ENCODE results near the gene EPC1.

Gene EPC1

DNA sequence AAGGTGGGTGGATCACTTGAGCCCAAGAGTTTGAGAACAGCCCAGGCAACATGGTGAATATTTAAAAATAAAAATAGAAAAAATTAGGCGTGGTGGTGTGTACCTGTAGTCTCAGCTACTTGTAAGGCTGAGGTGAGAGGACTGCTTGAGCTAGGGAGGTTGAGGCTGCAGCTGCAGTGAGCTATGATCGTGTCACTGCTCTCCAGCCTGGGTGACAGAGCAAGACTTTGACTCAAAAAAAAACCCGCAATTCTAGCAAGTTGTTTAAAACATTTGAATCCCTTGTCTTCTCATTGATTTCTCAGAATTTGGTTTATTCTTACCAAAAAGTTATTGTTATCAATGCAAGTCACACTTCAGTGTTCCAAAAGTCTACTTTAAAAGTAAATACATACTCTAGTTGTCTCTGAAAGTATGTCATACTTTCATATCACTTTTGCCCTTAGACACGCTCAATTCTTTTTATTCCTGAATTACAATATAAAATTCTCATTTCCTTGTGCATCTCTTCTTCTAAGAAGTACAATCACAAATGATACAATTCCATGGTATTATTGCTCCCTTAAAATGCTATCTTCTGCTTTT lies 6.3 kb downstream of the EPC1 start:
- no peak for DNase-seq (ENCODE audit: extremely low read depth in 1 of 2, low read depth in 1 of 2)

- no peak for DNase-seq (ENCODE audit: extremely low read depth in 1 of 2, low read depth in 1 of 2)
Measured at GRCh38 chr10:32338262-32338661, 8.7 kb downstream of the EPC1 start.

GRCh38 chr10:32337350-32337749 lies 9.6 kb downstream of the EPC1 start:
- DNase-seq (ENCODE audit: extremely low read depth in 1 of 2, low read depth in 1 of 2): no peak

GRCh38 chr10:32333849-32334248 lies 13.1 kb downstream of the EPC1 start:
- no peak for DNase-seq (ENCODE audit: extremely low read depth in 1 of 2, low read depth in 1 of 2)

DNA sequence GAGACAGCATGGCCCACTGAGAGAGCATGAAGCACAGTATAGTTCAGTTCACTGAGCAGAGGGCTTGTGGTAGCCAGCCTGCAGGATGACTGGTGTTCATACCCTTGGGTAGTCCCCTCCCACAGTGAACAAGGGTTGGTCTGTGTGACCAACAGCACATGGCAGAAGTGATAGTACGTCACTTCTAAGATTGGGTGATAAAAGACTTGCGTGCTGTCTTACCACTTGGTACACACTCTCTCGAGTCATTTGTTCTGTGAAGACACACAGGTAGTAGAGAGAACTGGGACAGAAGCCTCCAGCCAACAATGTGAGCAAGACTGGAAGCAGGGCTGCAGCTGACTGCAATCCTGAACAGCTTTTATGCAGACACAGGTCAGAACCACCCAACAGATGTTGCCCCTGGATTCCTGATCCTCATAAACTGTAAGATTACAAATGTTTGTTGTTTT lies 14.6 kb downstream of the EPC1 start:
- DNase-seq (ENCODE audit: extremely low read depth in 1 of 2, low read depth in 1 of 2): peak; percentile 43 to 86

GRCh38 chr10:32331606-32332005 lies 15.4 kb downstream of the EPC1 start:
- no peak for DNase-seq (ENCODE audit: extremely low read depth in 1 of 2, low read depth in 1 of 2)

- DNase-seq (ENCODE audit: extremely low read depth in 1 of 2, low read depth in 1 of 2): no peak
Measured at GRCh38 chr10:32330214-32330613, 16.7 kb downstream of the EPC1 start.

DNA sequence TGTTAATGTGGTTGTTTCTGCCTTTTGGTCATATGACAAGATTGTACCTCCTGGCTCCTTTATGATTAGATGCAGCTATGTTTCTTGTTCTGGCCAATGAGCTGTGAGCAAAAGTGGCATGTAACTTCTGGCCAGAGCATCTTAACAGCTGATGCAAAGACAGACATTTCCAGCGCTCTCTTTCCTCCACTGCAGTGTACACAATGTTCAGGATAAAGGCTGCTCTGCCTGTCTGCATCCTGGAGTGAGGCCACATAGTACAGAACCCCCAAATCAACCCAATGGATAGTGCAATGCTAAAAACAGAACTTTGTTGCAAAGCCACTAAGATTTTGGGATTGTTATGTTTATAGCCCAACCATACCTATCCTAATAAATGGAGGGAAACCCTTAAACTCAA lies 17.9 kb downstream of the EPC1 start:
- no peak for DNase-seq (ENCODE audit: extremely low read depth in 1 of 2, low read depth in 1 of 2)

- no peak for DNase-seq (ENCODE audit: extremely low read depth in 1 of 2, low read depth in 1 of 2)
Measured at GRCh38 chr10:32328499-32328898, 18.5 kb downstream of the EPC1 start.

GRCh38 chr10:32327364-32327691 lies 19.6 kb downstream of the EPC1 start:
- no peak for DNase-seq (ENCODE audit: extremely low read depth in 1 of 2, low read depth in 1 of 2)

DNA sequence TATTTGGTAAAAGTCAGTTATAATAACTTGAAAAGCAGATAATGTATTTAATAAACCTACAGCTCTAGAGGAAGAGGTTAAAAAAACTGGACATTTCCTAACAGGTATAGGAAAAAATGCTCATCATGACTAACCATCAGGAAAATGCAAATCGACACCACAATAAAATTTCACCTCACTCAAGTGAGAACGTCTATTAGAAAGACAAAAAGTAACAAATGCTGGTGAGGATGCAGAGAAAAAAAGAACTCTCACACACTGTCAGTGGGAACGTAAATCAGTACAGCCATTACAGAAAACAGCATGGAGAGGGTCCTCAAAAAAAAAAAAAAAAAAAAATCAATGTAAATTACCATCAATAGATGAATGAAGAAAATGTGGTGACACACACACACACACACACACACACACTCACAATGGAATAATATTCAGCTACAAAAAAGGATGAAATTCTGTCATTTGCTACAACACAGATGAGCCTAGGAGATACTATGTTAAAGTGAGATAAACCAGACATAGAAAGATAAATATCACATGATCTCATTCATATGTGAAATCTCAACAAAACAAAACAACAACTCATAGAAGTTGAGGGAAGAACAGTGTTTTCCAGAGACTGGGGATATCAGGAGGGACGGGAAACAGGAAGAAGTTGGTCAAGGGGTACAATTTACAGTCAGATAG lies 20.1 kb downstream of the EPC1 start:
- DNase-seq (ENCODE audit: extremely low read depth in 1 of 2, low read depth in 1 of 2): no peak

- DNase-seq (ENCODE audit: extremely low read depth in 1 of 2, low read depth in 1 of 2): no peak
Measured at GRCh38 chr10:32326119-32326518, 20.8 kb downstream of the EPC1 start.

GRCh38 chr10:32323051-32323450 lies 23.9 kb downstream of the EPC1 start:
- DNase-seq (ENCODE audit: extremely low read depth in 1 of 2, low read depth in 1 of 2): no peak

DNA sequence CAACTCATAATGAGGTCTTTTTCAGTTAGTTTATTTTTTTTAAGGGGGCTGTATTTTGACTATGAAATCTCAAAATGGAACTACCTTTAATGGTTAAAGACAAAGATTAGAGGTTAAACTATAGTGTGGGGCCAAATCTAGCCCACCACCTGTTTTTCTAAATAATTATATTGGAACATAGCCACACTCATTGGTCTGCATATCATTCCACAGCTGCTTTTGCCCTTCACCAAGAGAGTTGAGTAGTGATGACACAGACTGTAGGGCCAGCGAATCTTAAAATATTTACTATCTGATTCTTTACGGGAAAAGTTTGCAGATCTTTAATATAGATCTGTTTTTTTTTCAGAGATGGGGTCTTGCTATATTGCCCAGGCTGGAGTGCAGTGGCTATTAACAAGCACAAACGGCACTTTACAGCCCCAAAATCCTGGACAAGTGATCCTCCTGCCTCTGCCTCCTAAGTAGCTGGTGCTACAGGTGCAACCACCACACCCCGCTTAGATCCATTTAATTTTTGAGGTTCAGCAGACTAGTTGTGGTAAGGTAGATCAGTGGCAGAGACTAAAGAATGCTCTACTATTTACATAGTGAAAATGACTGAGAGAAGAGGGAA lies 25.8 kb downstream of the EPC1 start:
- no peak for DNase-seq (ENCODE audit: extremely low read depth in 1 of 2, low read depth in 1 of 2)

DNA sequence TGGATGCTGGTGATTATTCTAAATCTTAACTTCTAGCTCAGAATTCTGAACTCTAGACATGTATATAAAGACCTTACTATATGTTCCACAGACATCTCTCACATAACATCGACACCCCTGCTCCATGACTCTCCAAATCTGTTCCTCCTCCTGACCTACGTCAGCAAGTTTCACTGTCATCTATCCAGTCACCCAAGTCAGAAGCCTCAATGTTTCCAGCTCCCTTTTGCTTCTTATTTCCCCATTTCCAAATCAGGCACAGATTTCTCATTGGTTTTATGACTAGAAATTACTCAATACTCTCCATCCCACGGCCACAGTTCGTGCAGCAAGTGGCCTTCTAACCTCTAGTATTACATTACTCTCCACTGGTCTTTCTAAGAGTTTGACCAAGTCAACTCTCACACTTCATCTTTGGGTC lies 28.5 kb downstream of the EPC1 start:
- no peak for DNase-seq (ENCODE audit: extremely low read depth in 1 of 2, low read depth in 1 of 2)

- DNase-seq (ENCODE audit: extremely low read depth in 1 of 2, low read depth in 1 of 2): no peak
Measured at GRCh38 chr10:32317795-32318357, 29.1 kb downstream of the EPC1 start.

DNA sequence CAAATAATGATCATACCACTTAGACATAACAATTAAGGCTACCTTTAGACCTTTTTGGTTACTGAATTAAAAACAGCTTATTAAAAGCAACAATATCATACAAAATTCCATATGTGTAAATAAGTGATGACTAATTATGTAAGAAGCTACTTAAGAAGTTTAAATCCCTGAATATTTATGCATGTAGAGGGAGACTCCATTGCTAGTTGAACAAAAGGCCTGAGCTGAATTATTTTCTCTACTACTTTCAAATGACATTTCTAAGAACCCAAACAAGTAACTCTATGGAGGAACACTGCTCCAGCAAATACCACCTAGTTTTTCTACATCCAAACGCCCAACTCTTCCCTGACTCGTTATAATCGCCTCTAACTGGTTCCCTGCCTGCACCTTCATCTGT lies 31.5 kb downstream of the EPC1 start:
- DNase-seq (ENCODE audit: extremely low read depth in 1 of 2, low read depth in 1 of 2): no peak

- DNase-seq (ENCODE audit: extremely low read depth in 1 of 2, low read depth in 1 of 2): no peak
Measured at GRCh38 chr10:32314588-32314987, 32.4 kb downstream of the EPC1 start.

DNA sequence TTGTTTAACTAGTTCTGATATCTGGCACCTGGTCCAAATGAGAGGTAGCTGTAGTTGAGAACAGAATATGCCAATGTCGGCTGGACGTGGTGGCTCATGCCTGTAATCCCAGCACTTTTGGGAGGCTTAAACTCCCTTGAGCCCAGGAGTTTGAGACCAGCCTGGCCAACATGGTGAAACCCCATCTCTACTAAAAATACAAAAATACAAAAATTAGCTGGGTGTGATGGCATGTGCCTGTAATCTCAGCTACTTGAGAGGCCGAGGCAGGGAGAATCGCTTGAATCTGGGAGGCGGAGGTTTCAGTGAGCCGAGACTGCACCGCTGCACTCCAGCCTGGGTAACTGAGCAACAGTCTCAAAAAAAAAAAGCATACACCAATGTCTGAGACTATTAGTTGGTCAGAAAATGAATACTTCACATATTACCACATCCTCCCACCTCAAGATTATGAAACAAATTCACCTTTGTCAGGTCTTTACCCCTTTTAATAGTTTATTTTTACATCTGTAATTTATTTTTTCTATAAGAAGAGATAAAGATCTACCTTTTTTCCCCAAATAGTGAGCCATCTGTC lies 38.8 kb downstream of the EPC1 start:
- no peak for DNase-seq (ENCODE audit: extremely low read depth in 1 of 2, low read depth in 1 of 2)

- DNase-seq (ENCODE audit: extremely low read depth in 1 of 2, low read depth in 1 of 2): no peak
Measured at GRCh38 chr10:32307609-32308008, 39.3 kb downstream of the EPC1 start.

GRCh38 chr10:32299354-32299980 lies 47.5 kb downstream of the EPC1 start:
- no peak for DNase-seq (ENCODE audit: extremely low read depth in 1 of 2, low read depth in 1 of 2)

Measured in stimulated activated CD8-positive, alpha-beta memory T cell treated with anti-CD3 and anti-CD28 coated beads, Interleukin-7, amount 100 ng/mL, for 48 hours (primary cell).